Ovary (tissue), 9 donors: Measurements from ENCODE around the gene NPIPB4. TPM values are rescaled to one million over a fixed set of nuclear protein-coding genes. Genes with fewer than 3 reads are reported as not detected.
A peak's percentile ranks its signal among the peaks of the same experiment; 100 is the strongest.
"Not testable (repeated sequence)": the region's sequence is repeated elsewhere in the genome, so short reads cannot be mapped to it uniquely, and the experiment has no call there.

ENCODE experiments used
- DNase-seq, 5 donors: peaks; one replicate each; pipeline ENCODE4 v3.0.0-alpha.2; 2019 to 2020
- H3K27ac ChIP-seq, 2 donors: fragments of 200-600 bp; one replicate each; pipeline versions ENCODE4 v1.5.1 to v1.8.0; 2019 to 2022
- H3K27me3 ChIP-seq: fragments of 200-600 bp; one replicate; pipeline ENCODE4 v1.8.0; 2022
- H3K36me3 ChIP-seq: fragments of 200-600 bp; sonication (generic); one replicate; pipeline ENCODE4 v1.5.1; 2019
- H3K4me1 ChIP-seq: one replicate; pipeline ENCODE4 v1.8.1; 2013; ENCODE audit warnings: mild to moderate bottlenecking, moderate library complexity; ENCODE audit not compliant: insufficient read depth
- H3K4me3 ChIP-seq: fragments of 200-600 bp; sonication (generic); one replicate; pipeline ENCODE4 v1.5.1; 2017
- H3K9me3 ChIP-seq, 2 donors: fragments of 200-600 bp in 1 of 2; sonication (generic) in 1 of 2; one replicate each; pipeline versions ENCODE4 v1.5.1 to v1.8.1; 2013 to 2019; ENCODE audit warnings: mild to moderate bottlenecking in 1 of 2, moderate library complexity in 1 of 2
- WGBS, 3 donors: extraction: QIAGEN DNeasy Blood & Tissue Kit in 1 of 3; methylation state at CpG; one replicate each; pipeline versions ENCODE4 v1.1.5 to v1.1.7; 2013 to 2017; 5-methylcytosine and 5-hydroxymethylcytosine counted together
- intact Hi-C, 4 donors: fragments of 100-400 bp; cut with DNase I; formaldehyde crosslinking; loops; one replicate each; pipeline versions ENCODE4 v1.11.0 to v1.15.1; 2022 to 2023
- polyA plus RNA-seq, 2 donors: library from polyadenylated mRNA; stranded (reverse); fragments of 200-250 nt in 1 of 2; fragments of 350-450 nt in 1 of 2; fragmentation: Illumina TruSeq in 1 of 2; extraction: RNeasy Lipid Tissue Mini Kit (QIAGEN cat#74804) in 1 of 2; gene quantifications; one replicate each; pipeline ENCODE4 v1.2.3, GENCODE V29; 2013 to 2014
- total RNA-seq, 7 donors: library from RNA; depleted of rRNA in 2 of 7; stranded (reverse); fragments of >200 nt in 2 of 7; fragmentation: NEBNext Ultra II Directional in 3 of 7; extraction: Animal tissue kit (Norgen Biotek cat#: 25700) in 3 of 7; gene quantifications; one replicate each; pipeline versions ENCODE4 v1.1.0 to v1.2.4, GENCODE V29; 2016 to 2023
- TF ChIP-seq, protein P1 (sequence below), 3 donors: fragments of 450-650 bp in 2 of 3; fragments of 200-600 bp in 1 of 3; IDR thresholded peaks; one replicate each; pipeline versions ENCODE4 v1.5.1 to v1.8.0; 2016 to 2022; ENCODE audit warnings: antibody characterized with exemption in 3 of 3, mild to moderate bottlenecking in 1 of 3
- donor health status: DM: no; HTN: no; CAD: no; lungs with moderate emphysema.
- donor health status: DM: no; HTN: no; CAD: no.
- donor health status: Bipolar disorder and iron deficiency.
- donor health status: DM: yes; HTN: yes; CAD: no.
- donor health status: DM: no; HTN: no; CAD: no.
- donor health status: DM: yes; HTN: yes; CAD: no.

NPIPB4 gene
- total and polyA plus RNA-seq, 9 donors, result 10.0 to 183 (median 58.8) TPM

DNA sequence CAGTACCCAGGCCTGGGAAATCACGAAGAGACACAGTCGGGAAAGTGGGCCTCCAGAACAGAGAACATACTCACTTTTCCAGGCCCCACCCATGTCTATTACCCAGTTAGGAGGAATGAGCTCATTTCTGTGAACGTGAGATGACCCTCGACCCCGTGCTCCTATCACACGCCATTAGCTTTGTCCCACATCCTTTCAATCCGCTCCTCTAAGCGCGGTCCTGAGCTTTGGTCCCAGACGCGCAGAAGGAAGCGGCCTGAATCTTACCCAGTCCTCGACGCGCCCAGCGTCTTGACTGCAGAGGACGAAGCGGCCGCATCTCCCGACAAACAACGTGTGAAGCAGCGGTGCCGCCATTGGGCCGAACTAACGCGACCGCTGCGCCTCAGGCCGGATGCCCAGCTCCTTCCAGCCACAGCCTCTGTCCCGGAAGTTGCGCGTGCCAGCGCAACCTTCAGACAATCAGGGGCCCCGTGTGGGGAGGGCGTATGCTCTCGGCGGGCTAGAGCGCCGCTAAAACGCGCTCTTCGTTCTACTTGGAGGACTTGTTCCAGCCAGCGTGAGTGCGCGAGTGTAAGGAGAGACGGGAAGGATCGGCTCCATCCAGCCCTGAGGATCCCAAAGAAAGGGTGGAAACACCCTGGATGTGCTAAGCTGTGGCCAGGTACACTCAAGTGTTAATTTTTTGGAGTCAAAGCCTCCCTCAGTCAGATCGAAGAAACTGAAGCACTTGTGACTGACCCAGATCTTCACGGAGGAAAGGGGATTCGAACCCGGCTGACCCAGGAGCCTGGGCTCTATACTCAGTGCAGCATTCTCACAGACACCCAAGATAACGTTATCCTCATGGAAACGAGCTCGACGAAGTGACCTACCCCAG lies 37.3 kb downstream of the NPIPB4 start:
- 1% methylated on average over 55 of the region's 55 CpGs for WGBS, 3 donors
- H3K36me3 ChIP-seq, H3K4me1 ChIP-seq, H3K9me3 ChIP-seq, H3K27me3 ChIP-seq, intact Hi-C loops: not testable (repeated sequence)
- DNase-seq, result peak; percentile 73 to 88 (median 78)
- H3K27ac ChIP-seq, result peak overlapping the region; percentile 60 to 70
- H3K4me3 ChIP-seq, result peak overlapping the region; percentile 60

DNA sequence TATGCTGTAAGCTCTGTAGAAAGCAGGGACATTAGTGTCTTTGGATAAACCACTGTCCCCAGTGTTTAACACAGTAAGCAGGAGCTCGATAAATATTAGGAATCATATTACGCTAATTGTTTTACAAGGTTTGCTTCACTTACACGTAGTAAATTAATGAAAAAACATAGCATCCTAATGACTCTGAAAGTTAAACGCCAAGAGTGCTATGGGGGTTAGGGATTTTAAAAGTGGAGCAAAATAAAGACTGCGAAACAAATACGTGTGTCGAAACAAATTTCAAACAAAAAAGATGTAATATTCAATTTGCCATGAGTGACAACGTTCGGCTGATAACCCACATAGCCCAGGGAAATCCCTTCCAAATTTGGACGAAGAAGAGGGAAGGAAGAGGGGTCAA lies 37.9 kb downstream of the NPIPB4 start:
- H3K27me3 ChIP-seq, intact Hi-C loops, H3K36me3 ChIP-seq, H3K4me1 ChIP-seq, DNase-seq, H3K9me3 ChIP-seq: not testable (repeated sequence)
- Histone ChIP-seq H3K27ac (peak overlapping the region in 1 of 2 donors; percentile 70), H3K4me3 (peak overlapping the region; percentile 60)
- WGBS, 3 donors, result 20 to 33% (median 28%) methylated on average over 9 to 10 of the region's 10 CpGs

DNA sequence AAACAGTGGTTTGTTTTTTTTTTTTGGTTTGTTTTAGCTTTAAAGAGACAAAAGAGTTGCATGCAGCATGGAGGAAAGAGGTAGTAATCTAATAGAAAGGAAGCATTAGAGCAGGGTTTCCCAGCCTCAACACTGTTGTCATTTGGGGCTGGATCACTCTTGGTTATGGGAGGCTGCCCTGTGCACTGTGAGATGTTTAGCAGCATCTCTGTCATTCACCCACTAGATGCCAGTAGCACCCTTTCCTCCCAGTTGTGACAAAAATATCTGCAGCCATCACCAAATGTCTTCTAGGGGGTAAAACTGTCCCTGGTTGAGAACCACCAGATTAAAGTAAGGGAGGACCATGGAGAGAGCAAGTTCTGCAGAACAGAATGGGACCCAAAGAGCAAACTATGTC lies 40.5 kb downstream of the NPIPB4 start:
- H3K27ac ChIP-seq, H3K36me3 ChIP-seq, H3K4me1 ChIP-seq, H3K27me3 ChIP-seq, DNase-seq, intact Hi-C loops, H3K9me3 ChIP-seq, H3K4me3 ChIP-seq: not testable (repeated sequence)

DNA sequence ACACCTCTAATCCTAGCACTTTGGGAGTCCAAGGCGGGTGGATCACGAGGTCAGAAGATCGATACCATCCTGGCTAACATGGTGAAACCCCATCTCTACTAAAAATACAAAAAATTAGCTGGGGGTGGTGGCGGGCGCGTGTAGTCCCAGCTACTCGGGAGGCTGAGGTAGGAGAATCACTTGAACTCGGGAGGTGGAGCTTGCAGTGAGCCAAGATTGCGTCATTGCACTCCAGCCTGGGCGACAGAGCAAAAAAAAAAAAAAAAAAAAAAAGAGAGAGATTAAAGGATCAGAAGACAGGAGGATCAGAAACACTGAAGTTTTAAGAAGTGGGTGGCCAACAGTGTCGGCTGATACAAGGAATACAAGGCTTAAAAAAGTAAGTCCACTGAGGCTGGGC lies 41.9 kb downstream of the NPIPB4 start:
- H3K36me3 ChIP-seq, H3K9me3 ChIP-seq, H3K4me1 ChIP-seq, H3K27me3 ChIP-seq, H3K27ac ChIP-seq, DNase-seq, intact Hi-C loops, H3K4me3 ChIP-seq: not testable (repeated sequence)
- 83 to 95% (median 88%) methylated on average over 11 of the region's 11 CpGs for WGBS, 3 donors

DNA sequence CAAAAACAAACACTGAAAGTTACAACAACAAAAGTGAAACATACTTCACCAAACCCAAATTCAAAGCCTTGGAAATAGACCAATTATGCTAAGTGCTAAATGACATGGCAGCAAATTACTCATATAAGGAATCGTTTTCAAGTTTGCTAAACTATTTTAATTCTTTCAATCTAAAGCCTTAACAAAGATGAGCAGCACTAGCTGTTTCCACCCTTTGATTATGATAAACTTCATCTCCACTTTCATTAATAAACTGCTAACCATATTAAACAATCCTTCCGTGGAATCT lies 55.2 kb downstream of the NPIPB4 start:
- H3K36me3 ChIP-seq, H3K4me3 ChIP-seq, H3K27me3 ChIP-seq, intact Hi-C loops, H3K4me1 ChIP-seq, DNase-seq, H3K27ac ChIP-seq, H3K9me3 ChIP-seq: not testable (repeated sequence)
- WGBS, 3 donors, result 12 to 34% (median 19%) methylated on average over 2 of the region's 2 CpGs

DNA sequence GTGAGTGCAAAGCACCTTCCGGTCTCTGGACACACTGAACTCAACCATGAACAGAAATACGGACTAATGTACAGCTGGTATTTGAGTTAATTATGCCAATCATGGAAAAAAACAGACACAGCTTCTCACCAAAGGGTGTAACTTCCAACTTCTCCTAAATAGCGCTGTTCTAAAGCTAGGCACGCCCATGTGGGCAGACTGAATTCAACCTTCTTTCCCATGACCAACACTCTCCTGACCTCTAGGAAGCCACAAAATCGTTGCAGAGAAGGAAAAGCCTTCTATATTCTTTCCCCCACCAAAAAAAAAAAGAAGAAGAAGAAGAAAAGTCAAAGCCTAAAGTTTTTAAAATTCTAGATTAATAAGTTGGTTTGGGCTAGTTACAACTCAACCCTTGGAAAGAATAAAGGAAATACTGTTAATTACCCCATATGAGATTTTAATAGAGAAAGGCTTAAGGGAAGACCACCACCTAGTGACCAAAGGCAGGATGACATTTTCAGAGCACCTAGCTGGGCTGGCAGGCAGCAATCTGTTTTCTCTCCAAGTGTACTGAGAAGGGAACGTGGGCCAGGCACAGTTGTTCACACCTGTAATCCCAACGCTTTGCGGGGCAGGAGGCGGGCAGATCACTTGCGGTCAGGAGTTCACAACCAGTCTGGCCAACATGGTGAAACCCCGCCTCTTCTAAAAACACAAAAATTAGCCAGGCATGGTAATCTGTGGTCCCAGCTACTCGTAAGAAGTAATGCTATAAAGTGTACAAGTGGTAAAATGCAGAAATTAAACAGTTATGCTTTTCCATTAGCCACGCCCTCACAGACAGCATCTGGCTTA lies 55.8 kb downstream of the NPIPB4 start:
- H3K4me3 ChIP-seq, H3K9me3 ChIP-seq, H3K36me3 ChIP-seq, DNase-seq, intact Hi-C loops, H3K27me3 ChIP-seq, H3K4me1 ChIP-seq, H3K27ac ChIP-seq: not testable (repeated sequence)
- TF ChIP-seq, protein P1, sequence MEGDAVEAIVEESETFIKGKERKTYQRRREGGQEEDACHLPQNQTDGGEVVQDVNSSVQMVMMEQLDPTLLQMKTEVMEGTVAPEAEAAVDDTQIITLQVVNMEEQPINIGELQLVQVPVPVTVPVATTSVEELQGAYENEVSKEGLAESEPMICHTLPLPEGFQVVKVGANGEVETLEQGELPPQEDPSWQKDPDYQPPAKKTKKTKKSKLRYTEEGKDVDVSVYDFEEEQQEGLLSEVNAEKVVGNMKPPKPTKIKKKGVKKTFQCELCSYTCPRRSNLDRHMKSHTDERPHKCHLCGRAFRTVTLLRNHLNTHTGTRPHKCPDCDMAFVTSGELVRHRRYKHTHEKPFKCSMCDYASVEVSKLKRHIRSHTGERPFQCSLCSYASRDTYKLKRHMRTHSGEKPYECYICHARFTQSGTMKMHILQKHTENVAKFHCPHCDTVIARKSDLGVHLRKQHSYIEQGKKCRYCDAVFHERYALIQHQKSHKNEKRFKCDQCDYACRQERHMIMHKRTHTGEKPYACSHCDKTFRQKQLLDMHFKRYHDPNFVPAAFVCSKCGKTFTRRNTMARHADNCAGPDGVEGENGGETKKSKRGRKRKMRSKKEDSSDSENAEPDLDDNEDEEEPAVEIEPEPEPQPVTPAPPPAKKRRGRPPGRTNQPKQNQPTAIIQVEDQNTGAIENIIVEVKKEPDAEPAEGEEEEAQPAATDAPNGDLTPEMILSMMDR (IDR thresholded peaks at IDR 0.05), result peak in 1 of 3 donors; percentile 22
- 32 to 54% (median 43%) methylated on average over 11 to 13 of the region's 13 CpGs for WGBS, 3 donors

DNA sequence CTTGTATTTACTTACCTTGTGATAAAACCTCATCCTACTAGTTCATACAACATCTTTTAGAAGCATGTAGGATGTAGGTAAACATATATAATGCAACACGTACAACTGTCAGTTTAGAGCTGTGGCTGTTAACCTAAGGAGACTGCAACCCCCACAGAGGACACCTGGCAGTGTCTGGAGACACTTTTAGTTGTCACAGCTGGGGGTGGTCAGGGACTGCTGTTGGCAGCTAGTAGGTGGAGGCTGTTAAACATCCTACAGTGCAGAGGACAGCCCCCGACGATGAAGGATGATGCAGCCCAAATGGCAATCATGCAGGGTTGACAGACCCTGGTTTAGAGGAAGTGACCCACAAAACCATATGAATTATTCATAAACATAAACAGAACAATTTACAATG lies 59.0 kb downstream of the NPIPB4 start:
- intact Hi-C loops, result not testable (repeated sequence)

DNA sequence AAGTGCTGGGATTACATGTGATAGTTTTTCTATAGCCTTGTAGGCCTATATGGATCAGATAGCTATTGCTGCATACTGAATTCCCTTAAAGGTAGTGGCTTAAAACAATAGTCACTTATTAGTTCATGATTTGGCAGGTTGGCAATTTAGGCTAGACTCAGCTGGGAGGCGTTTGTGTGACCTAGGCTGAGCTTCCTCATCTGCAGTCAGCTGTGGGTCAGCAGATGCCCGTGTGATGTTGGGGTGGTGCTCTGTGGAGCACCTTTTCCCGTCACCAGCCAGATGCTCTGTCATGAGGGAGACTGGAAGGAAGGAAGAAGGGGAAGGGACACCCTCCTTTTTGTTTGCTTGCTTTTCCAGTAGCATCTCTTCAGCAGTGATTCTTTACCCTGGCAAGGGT lies 64.2 kb downstream of the NPIPB4 start:
- H3K36me3 ChIP-seq, H3K9me3 ChIP-seq, H3K27me3 ChIP-seq, DNase-seq, H3K4me1 ChIP-seq, intact Hi-C loops, H3K27ac ChIP-seq, H3K4me3 ChIP-seq: not testable (repeated sequence)
- 51% methylated on average over 2 of the region's 3 CpGs; no CpG with 5 or more reads in 2 of the 3 donors for WGBS, 3 donors

More for the DNA sequence above, 59.0 kb downstream of the NPIPB4 start:
- not testable (repeated sequence) for H3K4me3 ChIP-seq, H3K9me3 ChIP-seq, H3K4me1 ChIP-seq, DNase-seq, H3K27ac ChIP-seq, H3K36me3 ChIP-seq, H3K27me3 ChIP-seq
- no CpG with 5 or more reads among the region's 3 CpGs for WGBS, 3 donors

DNA sequence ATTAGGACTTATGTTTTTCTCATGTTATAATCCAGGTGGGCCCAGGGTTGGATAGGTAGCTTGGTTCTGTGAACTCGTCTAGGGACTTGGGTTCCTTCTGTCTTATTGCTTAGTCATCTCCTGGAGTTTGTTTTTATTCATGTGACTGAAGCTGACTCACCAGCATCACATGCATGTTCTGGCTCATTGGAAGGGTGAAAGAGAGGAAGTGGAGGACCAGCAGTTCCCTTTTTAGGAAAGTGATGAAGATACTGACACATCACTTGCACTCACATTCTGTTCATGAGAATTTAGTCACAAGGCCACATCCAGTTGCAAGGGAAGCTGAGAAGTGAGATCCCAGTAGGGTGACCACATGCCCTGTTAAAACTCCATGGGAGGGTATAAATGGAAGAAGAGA lies 67.0 kb downstream of the NPIPB4 start:
- H3K9me3 ChIP-seq, H3K4me1 ChIP-seq, H3K27me3 ChIP-seq, H3K4me3 ChIP-seq, H3K36me3 ChIP-seq, intact Hi-C loops, DNase-seq, H3K27ac ChIP-seq: not testable (repeated sequence)
- 18 to 20% methylated on average over 1 of the region's 1 CpG; no CpG with 5 or more reads in 1 of the 3 donors for WGBS, 3 donors
